Pulmonary artery endothelial cell (primary cell): ENCODE measurements around the gene NKX2-4. TPM values are rescaled to one million over a fixed set of nuclear protein-coding genes. Genes with fewer than 3 reads are reported as not detected.

Experiments
- DNase-seq: peaks from one replicate; pipeline ENCODE4 v3.0.0-alpha.2; 2011; ENCODE audit warnings: low read depth, low spot score
- total RNA-seq: library from RNA; depleted of rRNA; stranded (reverse); fragments of >200 nt; gene quantifications from 2 replicates; pipeline ENCODE4 v1.2.3, GENCODE V29; 2014

The NKX2-4 gene
- total RNA-seq, 1 donor from 2014 or later, result not detected

DNA sequence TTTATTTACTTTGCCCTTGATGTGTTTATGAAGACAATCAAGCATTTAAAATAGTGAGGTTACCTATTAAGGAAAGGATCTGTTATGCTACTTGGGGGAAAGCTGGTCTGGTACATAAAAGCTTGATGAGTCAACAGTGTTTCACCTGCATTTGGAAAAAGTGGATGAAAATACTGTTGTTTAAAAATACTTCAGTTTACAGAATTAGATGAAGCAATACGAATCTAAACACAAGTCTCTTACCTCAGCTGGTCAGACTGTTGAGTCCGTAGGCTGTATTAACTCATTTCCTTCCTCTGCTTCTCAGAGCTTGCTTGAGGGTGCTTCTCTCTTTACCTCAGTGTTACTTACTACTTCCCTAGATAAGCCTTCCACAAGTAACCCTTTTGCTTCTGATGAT, 36.1 kb downstream of the NKX2-4 start:
- peak; percentile 19 for DNase-seq

DNA sequence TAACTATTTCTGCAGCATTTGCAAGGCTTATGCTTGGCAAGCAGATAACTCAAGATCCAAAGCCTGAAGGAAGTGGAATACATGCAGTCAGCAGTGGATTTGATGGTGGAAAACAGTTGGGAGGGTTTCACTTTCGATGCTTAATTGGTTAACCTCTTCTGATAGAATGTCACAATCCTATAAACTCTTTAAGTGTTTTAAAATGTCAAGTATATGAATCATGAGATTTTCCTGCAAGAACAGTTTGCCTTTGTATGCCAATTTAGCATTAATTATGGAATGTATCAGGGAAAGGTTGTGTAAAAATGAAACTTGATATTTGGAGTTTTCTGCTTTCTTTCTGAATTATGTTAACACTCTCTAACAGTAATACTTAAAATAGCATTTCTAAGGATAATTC, 36.6 kb downstream of the NKX2-4 start:
- no peak for DNase-seq

DNA sequence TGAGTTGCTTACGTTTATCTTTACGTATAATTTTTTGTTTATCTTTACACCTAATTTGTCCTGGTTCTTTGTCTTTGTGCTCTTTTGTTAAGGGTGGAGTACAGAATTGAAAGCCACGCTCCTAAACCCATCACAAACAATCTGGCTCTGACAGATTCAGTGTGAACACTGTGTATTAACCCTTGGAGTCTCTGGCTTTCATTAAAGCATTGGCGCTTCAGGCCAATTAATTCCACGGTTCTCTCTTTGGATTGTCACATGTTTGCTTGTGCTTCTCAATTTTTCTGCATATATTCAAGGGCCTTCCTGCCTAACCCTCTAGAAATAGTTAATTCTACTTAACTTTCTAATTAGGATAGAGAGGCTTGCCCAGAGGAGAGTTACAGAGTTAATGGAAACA, 38.6 kb downstream of the NKX2-4 start:
- DNase-seq, result no peak

DNA sequence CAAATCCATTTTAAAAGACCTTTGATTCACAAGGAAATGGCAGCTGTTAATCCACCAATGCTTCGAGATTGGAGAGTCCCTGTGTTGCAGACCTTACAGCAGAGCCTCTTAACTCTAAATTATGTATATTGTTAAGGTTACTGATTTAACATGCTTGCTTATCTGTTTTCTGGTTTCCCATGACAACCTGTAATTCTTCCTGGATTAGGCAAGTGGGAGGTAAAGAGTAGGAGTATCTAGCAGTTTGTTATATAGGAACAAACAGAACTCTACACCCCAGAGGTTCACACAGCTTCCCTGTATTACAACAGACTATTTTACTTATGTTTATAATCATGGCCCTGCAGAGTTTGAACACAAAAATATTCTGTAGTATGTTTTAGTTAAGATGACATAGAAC, 39.5 kb downstream of the NKX2-4 start:
- DNase-seq, result no peak

DNA sequence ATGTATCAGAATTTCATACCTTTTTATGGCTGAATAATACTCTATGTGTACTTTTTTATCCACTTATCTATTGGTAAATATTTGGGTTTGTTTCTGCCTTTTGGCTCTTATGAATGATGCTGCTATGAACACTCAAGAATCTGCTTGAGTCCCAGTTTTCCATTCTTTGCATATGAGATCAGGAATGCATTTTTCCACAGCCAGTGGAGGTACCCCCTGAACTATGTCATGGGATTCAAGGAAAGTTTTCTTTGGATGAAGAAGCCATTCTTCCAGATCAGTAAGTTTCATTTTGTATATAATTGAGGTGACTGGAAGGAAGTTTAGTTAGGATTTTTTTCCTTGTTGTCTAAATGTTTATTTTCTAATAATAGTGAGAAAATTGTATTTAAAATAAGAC, 40.9 kb downstream of the NKX2-4 start:
- DNase-seq, result no peak

DNA sequence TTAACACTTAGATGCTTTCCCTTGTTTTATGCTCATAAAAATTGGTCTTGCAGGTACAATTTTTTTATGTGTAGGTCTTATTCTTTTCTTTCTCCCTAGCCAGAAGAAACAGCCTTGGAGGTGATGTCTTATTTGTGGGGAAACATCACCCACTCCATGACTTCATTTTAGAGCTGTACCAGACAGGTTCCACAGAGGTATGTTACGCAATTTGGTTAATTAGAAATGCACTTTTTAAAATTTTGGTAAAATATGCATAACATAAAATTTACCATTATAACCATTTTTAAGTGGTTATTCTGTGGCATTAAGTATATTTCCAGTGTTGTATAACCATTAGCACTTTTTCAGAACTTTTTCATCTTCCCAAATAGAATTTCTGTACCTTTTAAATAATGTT, 41.3 kb downstream of the NKX2-4 start:
- DNase-seq, result no peak

DNA sequence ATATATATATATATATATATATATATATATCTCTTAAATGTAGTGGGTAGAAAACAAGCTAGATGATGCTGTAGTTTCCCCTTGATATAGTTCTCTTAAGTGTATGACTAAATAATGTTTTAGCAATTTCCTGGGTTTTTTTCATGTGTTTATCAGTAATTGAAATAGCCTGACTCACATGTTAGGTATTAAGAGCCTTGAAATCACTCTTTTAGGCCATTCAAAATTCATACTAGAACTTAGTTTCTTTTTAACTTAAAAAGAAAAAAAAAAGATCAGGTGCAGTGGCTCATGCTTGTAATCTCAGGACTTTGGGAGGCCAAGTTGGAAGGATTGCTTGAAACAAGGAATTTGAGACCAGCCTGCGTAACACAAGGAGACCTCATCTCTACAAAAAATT, 44.1 kb downstream of the NKX2-4 start:
- DNase-seq, result no peak

DNA sequence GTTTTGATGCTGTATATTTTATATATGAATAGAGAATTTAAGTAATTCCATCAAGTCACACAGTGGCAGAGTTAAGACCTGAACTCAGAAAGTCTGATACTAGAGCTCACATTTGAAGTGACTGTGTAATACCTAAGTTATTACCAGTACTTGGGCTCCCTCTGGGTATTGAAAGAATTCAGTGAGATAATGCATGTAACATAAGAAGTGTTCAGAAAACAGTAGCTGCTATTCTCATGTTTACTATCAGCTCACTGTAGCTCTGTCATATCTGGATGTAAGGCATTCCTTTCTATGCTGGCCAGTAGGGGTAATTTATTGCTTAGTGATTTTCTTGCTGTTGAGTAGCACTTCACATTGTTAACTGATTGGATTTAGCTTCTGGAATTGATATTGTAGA, 44.6 kb downstream of the NKX2-4 start:
- DNase-seq, result no peak

Other genes with a start within 250 kb of the NKX2-4 start
- 95.4 and 100 TPM in 2 replicates for gene XRN2, start 94.2 kb downstream of the NKX2-4 start, total RNA-seq
- gene NKX2-2, start 116.5 kb upstream of the NKX2-4 start, total RNA-seq, result not detected in 2 replicates